Uterus (tissue), 2 donors: ENCODE data around the gene SLC43A3.

ENCODE experiments used
- CTCF ChIP-seq, 4 experiments: fragments of 200-600 bp in 2 of 4; fragments of 450-650 bp in 2 of 4; sonication (generic) in 2 of 4; IDR thresholded peaks; one replicate each; pipeline ENCODE4 v1.5.1; 2016 to 2019; ENCODE audit warnings: antibody characterized with exemption in 4 of 4, mild to moderate bottlenecking in 2 of 4, moderate library complexity in 1 of 4
- POLR2A ChIP-seq, 2 donors: fragments of 450-650 bp; IDR thresholded peaks; one replicate each; pipeline ENCODE4 v1.6.1; 2016; ENCODE audit warnings: antibody characterized with exemption in 2 of 2, mild to moderate bottlenecking in 1 of 2, moderate library complexity in 1 of 2

GRCh38 chr11:57379732-57380131 is 47.2 kb downstream of the SLC43A3 start:
- TF ChIP-seq POLR2A (IDR thresholded peaks at IDR 0.05) (no peak), CTCF (IDR thresholded peaks at IDR 0.05) (no peak)
